Activated naive CD8-positive, alpha-beta T cell (primary cell): Measurements from ENCODE around the gene B4GALT1.

ENCODE experiments used
- H3K27ac Mint-ChIP-seq: one replicate; pipeline ENCODE4 v1.8.0; 2021; ENCODE audit warnings: mixed read lengths
- H3K27me3 Mint-ChIP-seq: one replicate; pipeline ENCODE4 v1.8.0; 2021; ENCODE audit warnings: mixed read lengths
- H3K36me3 Mint-ChIP-seq: one replicate; pipeline ENCODE4 v1.8.0; 2021; ENCODE audit warnings: mixed read lengths
- H3K4me1 Mint-ChIP-seq: one replicate; pipeline ENCODE4 v1.8.0; 2021; ENCODE audit warnings: low read depth, mixed read lengths
- H3K4me3 Mint-ChIP-seq: one replicate; pipeline ENCODE4 v1.8.0; 2021; ENCODE audit warnings: mild to moderate bottlenecking, mixed read lengths
- H3K9me3 Mint-ChIP-seq: one replicate; pipeline ENCODE4 v1.8.0; 2021; ENCODE audit warnings: low read depth, mixed read lengths

The B4GALT1 gene

GRCh38 chr9:33159777-33160127 is 7.4 kb downstream of the B4GALT1 start:
- peak overlapping the region; percentile 78 for H3K4me3 Mint-ChIP-seq
- peaks cover 3% of the 10 kb centered on the region for H3K36me3 Mint-ChIP-seq
- H3K27me3 Mint-ChIP-seq = no peaks in the 10 kb centered on the region
- peak overlapping the region; percentile 97 for H3K27ac Mint-ChIP-seq
- no peaks in the 10 kb centered on the region for H3K9me3 Mint-ChIP-seq
- H3K4me1 Mint-ChIP-seq = peaks cover 92% of the 10 kb centered on the region

GRCh38 chr9:33158843-33159776 is 8.0 kb downstream of the B4GALT1 start:
- Mint-ChIP-seq H3K36me3 (peaks cover 6% of the 10 kb centered on the region), H3K4me3 (peak overlapping the region; percentile 78), H3K27ac (peak overlapping the region; percentile 97), H3K4me1 (peaks cover 93% of the 10 kb centered on the region), H3K27me3 (no peaks in the 10 kb centered on the region), H3K9me3 (no peaks in the 10 kb centered on the region)

DNA sequence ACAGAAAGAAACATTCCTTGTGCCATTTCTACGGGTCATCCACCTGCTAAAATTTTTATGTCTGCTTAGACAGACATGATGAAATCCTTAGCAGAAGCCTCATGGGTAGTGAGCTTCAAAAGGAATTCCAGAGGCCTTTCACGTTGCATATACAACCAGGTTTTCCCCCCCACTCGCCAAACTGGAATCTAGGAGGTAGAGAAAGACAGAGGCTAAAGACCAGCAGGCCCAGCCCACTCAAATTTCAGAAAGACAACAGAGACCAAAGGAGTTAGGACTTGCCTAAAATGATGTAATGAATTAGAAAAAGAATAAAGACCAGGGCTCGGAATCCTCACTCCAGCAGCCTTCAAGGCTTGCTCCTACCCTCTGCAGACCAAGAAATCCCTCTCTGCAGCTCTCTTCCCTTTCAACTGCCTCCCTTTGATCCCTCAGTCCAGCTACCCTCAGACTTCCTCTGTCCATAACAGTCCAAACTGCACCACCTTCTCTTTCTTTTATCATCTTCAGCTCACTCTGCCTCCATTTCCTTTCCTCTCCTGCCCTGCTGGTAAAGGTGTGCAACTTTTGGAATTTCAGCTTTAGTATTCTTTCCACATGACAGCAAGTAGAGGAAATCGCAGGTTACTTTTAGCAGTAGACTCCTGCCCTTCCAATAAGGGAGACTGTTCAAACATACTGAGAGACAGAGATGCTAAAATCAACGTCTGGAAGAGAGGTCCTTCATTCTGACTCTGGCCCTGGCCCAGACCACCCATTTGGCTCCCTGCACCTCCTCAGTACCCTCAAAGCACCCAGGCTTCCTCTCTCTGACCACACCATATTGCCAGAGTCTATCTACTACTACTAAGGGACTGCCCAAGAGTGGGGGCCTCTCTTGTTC is 8.9 kb downstream of the B4GALT1 start:
- Mint-ChIP-seq H3K27me3 (no peaks in the 10 kb centered on the region), H3K36me3 (peaks cover 7% of the 10 kb centered on the region), H3K4me1 (peaks cover 92% of the 10 kb centered on the region), H3K27ac (peak overlapping the region; percentile 97), H3K9me3 (no peaks in the 10 kb centered on the region), H3K4me3 (peak overlapping the region; percentile 78)

DNA sequence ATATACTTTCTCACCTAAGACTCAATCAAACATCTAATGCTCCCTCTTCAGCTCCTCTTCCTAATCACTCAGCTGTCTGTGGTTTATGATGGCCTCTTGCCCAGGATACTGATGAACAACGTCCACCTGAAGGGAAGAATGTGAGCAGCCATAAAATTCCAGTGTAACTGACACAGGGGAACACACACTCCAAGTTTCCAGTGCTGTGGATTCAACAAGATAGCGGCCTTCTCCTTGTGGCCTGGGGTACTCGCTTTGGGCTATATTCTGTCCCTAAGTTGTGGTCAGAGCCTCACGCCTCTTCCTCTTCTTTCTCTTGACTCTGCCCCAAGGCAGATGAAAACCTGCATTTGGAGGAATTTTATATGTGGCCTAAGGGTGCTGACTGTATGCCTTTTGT is 11.7 kb downstream of the B4GALT1 start:
- H3K36me3 Mint-ChIP-seq = peaks cover 7% of the 10 kb centered on the region
- peak overlapping the region; percentile 79 for H3K27ac Mint-ChIP-seq
- no peaks in the 10 kb centered on the region for H3K27me3 Mint-ChIP-seq
- no peak overlapping the region for H3K4me3 Mint-ChIP-seq
- H3K9me3 Mint-ChIP-seq = no peaks in the 10 kb centered on the region
- H3K4me1 Mint-ChIP-seq = peaks cover 91% of the 10 kb centered on the region

- H3K36me3 Mint-ChIP-seq = peaks cover 7% of the 10 kb centered on the region
- H3K27me3 Mint-ChIP-seq = no peaks in the 10 kb centered on the region
- peak overlapping the region; percentile 87 for H3K27ac Mint-ChIP-seq
- no peaks in the 10 kb centered on the region for H3K9me3 Mint-ChIP-seq
- H3K4me1 Mint-ChIP-seq = peaks cover 86% of the 10 kb centered on the region
- no peak overlapping the region for H3K4me3 Mint-ChIP-seq
Observed at GRCh38 chr9:33154371-33154770, 12.8 kb downstream of the B4GALT1 start.

- Mint-ChIP-seq H3K9me3 (no peaks in the 10 kb centered on the region), H3K4me3 (peak overlapping the region; percentile 48), H3K36me3 (peaks cover 7% of the 10 kb centered on the region), H3K27ac (peak overlapping the region; percentile 83), H3K4me1 (peaks cover 84% of the 10 kb centered on the region), H3K27me3 (no peaks in the 10 kb centered on the region)
Observed at GRCh38 chr9:33153666-33154065, 13.5 kb downstream of the B4GALT1 start.

DNA sequence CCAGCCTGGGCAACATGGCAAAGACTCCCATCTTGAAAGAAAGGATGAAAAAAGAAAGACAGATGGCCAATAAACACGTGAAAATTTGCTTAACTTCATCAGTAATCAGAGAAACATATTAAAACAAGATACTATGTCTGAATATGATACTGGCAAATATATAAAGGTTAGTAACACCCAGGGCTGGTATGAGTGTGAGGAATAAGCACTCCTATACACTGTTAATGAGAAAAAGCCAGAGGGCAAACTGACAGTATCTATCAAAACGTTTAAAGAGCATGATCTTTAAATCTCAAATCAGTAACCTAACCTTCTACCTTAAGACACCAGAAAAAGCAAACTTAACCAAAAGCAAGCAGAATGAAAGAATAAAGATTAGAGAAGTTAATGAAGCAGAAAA is 14.1 kb downstream of the B4GALT1 start:
- Mint-ChIP-seq H3K9me3 (no peaks in the 10 kb centered on the region), H3K36me3 (peaks cover 7% of the 10 kb centered on the region), H3K27ac (peak overlapping the region; percentile 83), H3K4me1 (peaks cover 84% of the 10 kb centered on the region), H3K4me3 (peak overlapping the region; percentile 27), H3K27me3 (no peaks in the 10 kb centered on the region)

GRCh38 chr9:33151601-33152000 is 15.5 kb downstream of the B4GALT1 start:
- H3K27me3 Mint-ChIP-seq = no peaks in the 10 kb centered on the region
- peaks cover 7% of the 10 kb centered on the region for H3K36me3 Mint-ChIP-seq
- peaks cover 83% of the 10 kb centered on the region for H3K4me1 Mint-ChIP-seq
- no peak overlapping the region for H3K4me3 Mint-ChIP-seq
- no peaks in the 10 kb centered on the region for H3K9me3 Mint-ChIP-seq
- H3K27ac Mint-ChIP-seq = peak overlapping the region; percentile 22

DNA sequence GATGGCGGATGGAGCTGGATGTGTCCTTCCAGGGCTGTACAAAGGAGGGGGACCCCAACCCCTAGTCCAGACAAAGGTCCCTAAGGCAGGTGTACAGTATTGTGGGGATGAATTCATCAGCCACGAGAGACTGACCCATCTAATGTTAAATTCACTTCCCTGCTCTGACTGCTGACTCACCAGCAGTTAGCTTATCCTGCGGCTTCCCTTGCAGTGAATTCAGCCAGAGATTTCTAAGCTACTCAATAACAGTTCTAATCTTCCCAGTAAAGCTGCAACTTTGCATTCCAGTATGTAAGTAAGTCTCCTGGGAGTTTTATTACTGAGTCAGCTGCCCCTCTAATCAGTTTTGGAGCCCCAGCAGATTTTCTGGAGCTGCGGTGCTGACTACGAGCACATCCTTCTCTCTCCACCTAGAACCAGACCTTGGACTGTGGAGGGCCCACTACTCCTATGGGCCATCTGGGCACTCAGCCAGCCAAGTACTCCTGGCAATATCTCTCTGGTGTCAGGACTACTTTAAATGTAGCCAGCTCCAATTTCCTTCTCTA is 16.1 kb downstream of the B4GALT1 start:
- H3K4me3 Mint-ChIP-seq = no peak overlapping the region
- no peaks in the 10 kb centered on the region for H3K9me3 Mint-ChIP-seq
- H3K27ac Mint-ChIP-seq = peak overlapping the region; percentile 35
- H3K4me1 Mint-ChIP-seq = peaks cover 86% of the 10 kb centered on the region
- H3K36me3 Mint-ChIP-seq = peaks cover 7% of the 10 kb centered on the region
- H3K27me3 Mint-ChIP-seq = no peaks in the 10 kb centered on the region

DNA sequence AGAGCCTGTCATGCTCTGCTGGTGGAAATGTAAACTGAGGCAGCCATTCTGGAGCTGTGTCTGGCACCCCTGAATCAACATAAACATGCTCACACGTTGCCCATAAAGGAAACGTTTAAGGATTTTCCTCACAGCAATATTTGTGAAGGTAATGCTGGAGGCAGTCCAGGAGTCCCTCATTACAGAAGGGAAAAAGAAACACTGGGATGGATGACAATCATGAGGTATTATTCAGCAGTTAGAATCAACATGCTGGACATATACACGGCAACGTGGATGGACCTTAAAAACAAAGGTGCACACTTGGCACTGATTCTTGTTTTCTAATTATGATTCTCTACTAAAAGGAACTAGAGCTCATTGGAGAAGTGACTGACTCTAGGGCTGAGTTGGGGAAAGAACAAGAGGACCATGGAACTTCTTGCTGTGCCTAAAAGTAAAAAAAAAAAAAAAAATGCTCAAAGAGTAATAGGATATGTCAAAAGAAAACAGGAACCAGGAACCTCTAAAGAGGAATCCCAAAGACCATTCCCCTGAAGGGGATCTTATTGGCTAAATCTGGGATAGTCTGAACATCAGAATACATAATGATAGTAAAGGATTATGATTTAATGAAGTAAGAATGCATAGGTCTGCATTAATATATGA is 18.6 kb downstream of the B4GALT1 start:
- Mint-ChIP-seq H3K27ac (peak overlapping the region; percentile 8), H3K9me3 (no peaks in the 10 kb centered on the region), H3K27me3 (no peaks in the 10 kb centered on the region), H3K4me3 (no peak overlapping the region), H3K4me1 (peaks cover 82% of the 10 kb centered on the region), H3K36me3 (no peaks in the 10 kb centered on the region)

DNA sequence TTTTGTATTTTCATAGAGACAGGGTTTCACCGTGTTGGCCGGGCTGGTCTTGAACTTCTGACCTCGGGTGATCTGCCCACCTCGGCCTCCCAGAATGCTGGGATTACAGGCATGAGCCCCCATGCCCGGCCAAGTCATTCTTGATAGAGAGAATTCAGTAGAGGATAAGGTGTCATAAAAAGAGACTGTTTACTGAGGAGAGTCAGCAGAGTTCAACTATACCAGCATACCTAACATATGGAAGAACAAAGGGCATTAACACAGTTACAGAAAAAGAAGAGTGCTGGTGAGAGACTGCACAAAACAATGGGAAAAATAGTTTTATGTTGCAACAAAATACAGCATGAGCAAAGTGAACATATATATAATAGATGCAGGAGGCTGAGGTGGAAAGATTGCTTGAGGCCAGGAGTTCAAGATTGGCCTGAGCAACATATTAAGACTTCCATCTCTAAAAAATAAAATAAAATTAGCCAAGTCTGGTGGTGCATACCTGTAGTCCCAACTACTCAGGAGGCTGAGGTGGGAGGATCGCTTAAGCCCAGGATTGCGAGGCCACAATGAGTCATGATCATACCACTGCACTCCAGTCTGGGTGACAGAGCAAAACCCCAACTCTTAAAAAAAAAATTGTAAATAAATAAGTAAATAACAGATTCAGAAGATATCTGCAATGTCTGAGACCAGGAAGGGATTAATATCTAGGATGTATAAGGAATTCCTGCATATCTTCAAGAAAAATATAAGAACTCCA is 19.5 kb downstream of the B4GALT1 start:
- H3K4me1 Mint-ChIP-seq = peaks cover 80% of the 10 kb centered on the region
- no peak overlapping the region for H3K4me3 Mint-ChIP-seq
- H3K27ac Mint-ChIP-seq = peak overlapping the region; percentile 22
- no peaks in the 10 kb centered on the region for H3K36me3 Mint-ChIP-seq
- H3K27me3 Mint-ChIP-seq = no peaks in the 10 kb centered on the region
- H3K9me3 Mint-ChIP-seq = no peaks in the 10 kb centered on the region

DNA sequence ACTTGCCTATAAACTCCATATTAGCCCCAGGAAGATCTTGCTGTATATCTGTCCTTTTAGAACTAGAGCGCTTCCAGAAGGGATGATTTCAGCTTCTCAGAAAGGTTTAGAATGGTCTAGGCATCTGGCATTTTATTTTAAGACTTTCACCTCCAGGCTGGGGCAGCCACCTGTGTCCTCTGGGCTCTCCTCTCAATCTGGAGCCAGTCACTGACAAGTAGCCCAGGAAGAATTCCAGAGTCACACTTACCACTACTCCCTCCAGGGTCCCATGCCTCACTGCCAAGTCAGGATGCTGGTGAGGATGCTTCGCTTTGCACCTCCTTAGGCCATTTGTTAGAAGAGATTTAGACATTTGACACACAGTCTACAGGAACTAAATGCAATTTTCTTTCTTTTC is 20.8 kb downstream of the B4GALT1 start:
- Mint-ChIP-seq H3K36me3 (no peaks in the 10 kb centered on the region), H3K4me3 (no peak overlapping the region), H3K4me1 (peaks cover 81% of the 10 kb centered on the region), H3K9me3 (no peaks in the 10 kb centered on the region), H3K27ac (no peak overlapping the region), H3K27me3 (no peaks in the 10 kb centered on the region)

GRCh38 chr9:33144551-33144950 is 22.6 kb downstream of the B4GALT1 start:
- peak overlapping the region; percentile 32 for H3K4me3 Mint-ChIP-seq
- peaks cover 85% of the 10 kb centered on the region for H3K4me1 Mint-ChIP-seq
- no peaks in the 10 kb centered on the region for H3K27me3 Mint-ChIP-seq
- H3K36me3 Mint-ChIP-seq = no peaks in the 10 kb centered on the region
- peak overlapping the region; percentile 79 for H3K27ac Mint-ChIP-seq
- H3K9me3 Mint-ChIP-seq = no peaks in the 10 kb centered on the region

DNA sequence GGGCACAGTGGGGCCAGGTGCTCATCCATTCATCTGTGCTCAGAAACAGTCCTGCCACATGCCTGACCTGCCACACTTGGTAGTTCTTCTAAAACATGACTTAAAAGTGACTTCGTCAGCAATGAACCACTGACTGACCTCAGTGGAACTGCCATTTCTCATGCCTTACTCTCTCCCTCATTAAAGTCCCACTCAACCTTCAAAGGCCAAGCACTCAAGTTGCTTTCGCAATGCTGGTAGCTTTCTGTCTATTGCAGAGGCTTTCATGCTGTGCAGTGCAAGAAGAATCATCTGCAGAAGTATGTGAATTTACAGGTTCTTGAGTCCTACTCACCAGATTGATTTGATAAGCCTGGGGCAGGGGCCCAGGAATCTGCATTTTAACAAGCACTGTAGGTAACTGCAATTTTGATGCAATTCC is 23.9 kb downstream of the B4GALT1 start:
- Mint-ChIP-seq H3K9me3 (no peaks in the 10 kb centered on the region), H3K4me3 (peak overlapping the region; percentile 64), H3K27ac (peak overlapping the region; percentile 83), H3K36me3 (no peaks in the 10 kb centered on the region), H3K4me1 (peaks cover 86% of the 10 kb centered on the region), H3K27me3 (no peaks in the 10 kb centered on the region)
